HG03095 (cell line): ENCODE results near the gene CDC42EP3.

ENCODE experiments used
- ATAC-seq: cut with Tn5 transposase; IDR thresholded peaks from one replicate; pipeline ENCODE4 v1.9.1; 2021; ENCODE audit warnings: moderate library complexity; ENCODE audit not compliant: unreplicated experiment

CDC42EP3 gene

DNA sequence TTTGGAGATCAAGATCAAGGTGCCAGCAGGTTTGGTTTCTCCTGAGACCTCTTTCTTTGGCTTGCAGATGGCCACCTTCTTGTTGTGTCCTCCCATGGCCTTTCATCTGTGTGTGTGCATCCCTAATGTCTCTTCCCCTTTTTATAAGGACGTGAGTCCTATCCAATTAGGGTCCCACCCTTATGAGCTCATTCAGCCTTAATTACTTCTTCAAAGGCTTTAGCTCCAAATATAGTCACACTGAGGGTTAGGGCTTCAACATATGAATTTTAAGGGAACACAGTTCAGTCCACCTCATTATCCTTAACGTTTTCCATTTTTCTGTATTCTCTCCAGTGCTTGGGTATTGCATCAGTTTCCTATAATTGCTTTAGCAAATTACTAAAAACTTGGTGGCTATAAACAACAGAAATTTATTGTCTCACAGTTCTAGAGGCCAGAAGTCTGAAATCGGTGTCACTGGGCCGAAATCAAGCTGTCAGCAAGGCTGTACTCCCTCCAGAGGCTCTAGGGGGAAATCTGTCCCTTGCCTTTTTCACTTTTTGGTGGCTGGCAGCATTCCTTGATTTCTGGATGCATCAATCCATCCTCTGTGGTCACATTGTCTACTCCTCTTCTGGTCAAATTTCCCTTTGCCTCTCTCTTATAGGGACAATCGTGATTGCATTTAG, 34.1 kb downstream of the CDC42EP3 start:
- ATAC-seq: no peak

DNA sequence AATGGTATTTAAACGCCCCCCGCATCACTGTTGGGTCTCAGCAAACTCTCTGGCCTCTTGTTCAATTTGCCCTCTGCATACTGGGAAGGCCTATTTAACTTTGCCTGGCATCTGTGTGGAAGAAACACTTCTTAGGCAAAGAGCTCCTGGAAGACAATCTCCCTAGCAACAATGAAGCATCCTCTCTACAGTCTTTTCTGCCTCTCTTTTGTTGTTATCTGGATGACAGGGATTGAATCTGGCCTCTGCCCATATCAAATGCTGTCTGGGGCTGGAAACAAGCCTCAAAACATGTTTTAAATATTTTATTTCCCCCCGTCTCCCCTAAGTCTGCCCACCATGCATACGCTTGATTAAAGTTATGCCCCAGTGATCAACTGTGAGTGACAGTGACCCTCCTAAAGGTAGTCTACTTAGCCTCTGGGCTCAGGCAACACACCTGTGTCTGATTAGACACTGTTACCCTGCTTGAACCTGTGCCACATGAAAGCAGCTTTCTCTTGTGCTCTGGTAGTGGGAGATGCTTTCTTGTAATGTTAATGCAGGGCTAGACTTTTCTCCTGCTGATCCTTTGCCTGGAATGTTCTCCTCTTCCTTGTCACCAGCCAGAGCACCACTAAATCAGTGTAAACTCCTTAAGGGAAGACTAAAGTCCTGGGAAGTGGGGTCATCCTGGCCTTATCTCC, 34.9 kb downstream of the CDC42EP3 start:
- ATAC-seq: no peak

DNA sequence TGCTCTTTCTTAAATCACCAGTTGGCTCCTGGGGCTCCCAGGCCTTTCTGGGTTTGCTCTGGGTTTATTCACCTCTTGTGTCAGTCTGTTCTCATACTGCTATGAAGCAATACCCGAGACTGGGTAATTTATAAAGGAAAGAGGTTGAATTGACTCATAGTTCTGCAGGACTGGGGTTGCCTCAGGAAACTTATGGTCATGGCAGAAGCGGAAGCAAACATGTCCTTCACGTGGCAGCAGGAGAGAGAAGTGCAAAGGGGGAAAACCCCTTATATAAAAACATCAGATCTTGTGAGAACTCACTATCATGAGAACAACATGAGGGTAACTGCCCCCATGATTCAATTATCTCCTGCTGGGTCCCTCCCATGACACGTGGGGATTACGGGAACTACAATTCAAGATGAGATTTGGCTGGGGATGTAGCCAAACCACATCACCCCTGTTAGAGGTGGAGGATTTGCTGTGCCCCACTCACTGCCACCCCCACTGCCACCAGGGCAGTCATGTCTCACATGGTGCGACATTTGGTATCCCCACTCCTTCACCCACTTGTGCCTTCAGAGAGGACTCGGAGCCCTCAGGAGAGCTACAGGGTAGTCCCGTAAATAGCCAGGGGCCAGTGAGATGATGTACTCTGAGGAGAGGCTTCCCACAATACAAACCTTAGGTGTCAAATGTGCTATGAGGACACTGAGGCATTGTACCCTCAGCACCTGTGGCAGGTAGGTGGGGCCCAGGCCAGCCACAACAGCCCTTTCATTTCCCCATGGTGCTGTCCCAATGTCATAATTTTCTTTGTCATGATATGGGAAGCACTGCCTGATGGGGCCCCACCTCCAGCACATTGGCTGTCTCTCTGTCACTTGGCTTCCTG, 35.7 kb downstream of the CDC42EP3 start:
- ATAC-seq: peak; percentile 73

DNA sequence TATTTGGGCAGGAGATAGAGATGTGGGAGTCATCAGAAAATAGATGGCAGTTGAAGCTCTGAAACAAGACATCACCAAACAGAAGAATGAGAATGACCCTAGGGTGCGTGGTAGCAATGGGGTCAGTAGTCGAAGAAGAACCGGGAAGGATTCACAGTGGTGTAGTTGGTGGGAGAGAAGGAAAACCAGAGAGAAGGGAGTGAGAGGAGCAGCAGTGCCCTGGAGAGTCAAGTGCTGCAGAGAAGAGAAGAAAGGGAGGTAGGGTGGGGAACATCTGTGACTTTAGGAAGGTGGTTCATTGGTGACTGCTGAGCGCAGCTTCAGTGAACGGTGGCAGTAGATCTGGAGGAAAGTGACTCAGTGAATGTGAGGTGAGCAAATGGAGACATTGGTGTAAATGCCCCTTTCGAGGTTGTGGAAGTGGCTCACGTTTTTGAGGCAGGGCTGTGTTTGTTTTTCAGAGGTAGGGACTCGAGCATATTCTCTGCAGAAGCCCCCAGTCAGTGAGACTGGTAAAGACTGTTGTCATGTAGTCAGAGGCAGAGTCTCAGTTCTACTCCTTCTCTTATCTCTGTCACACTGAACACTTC, 36.4 kb downstream of the CDC42EP3 start:
- ATAC-seq: no peak

DNA sequence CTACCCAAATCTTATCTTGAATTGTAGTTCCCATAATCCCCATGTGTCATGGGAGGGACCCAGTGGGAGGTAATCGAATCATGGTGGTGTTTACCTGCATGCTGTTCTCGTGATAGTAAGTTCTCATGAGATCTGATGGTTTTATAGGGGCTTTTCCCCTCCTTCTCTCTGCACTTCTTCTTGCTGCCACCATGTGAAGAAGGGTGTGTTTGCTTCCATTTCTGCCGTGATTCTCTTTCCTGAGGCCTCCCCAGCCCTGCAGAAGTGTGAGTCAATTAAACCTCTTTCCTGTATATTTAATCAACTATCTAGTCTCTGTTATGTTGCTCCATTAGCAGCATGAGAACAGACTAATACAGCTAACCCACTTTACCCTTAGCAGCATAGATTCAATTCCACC, 37.6 kb downstream of the CDC42EP3 start:
- no peak for ATAC-seq

DNA sequence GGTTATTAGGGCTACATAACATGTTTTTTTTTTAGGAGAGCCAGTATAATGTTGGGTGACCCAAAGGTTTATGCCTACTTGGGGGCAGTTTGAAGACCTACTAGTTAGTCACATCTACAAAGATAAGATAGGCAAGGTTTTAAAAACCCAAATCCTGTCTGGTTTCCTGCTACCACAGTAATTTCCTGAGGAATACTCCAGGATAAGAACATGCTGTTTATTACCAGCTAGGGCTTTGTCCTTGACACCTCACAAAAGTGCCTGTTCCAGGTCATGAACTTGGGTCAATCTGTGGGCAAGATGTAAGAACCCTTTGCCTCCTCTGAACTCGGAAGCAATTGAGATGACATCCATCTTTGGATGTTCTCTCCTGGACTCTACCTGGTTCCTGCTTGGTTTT, 38.2 kb downstream of the CDC42EP3 start:
- ATAC-seq: no peak

DNA sequence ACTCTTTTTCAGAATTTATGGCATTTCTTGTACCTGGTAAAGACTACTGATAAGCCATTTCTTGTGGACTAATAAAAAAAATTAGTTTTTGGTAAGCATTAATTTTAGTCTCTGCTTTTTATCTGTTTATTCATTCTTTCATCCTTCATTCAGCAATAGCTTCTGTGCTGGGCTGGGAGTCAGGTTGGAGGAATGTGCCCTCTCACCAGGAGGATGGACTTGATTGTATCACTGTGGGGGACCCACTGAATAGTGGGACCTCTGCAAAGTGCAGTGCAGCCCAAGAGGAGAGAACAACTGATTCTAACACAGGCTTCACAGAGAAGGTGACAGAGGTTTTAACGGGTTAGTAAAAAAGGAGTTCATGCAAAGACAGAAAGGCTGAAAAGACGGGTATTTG, 39.1 kb downstream of the CDC42EP3 start:
- ATAC-seq: no peak

DNA sequence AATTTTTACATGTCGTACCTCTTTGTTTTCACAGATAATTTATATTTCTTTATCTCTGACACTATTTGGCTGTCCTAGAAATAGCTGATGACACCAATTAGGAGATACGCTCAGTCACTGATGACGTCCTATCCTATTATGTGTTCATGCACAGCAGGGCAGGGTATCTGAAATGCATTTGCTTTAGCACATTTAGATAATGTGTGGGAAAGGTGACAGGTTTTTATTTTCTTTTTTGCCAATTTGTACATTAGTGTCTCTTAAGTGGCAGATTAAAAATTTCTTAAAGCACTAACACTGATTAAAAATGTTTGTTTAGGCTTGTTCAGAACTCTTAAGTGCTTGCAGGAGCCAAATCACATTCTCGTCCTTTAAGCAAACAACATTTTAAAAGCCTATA, 39.7 kb downstream of the CDC42EP3 start:
- ATAC-seq: no peak

DNA sequence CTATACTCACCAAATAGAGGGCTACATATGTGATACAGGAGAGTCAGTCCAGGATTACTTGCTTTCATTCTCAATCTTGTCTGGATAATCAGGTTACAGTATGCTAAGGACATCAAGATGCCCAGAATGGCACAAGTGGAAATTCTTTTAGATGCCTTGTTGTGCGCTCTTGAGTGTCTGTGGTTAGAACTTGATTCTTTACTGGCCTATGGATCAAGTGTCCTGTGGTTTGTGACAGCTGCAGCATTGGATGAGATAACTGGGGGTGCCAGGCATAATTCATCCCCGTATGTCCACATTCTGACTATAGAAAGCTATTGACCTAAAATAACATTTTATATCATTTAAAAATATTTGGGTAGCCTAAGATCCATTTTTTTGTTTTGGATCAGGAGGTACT, 40.1 kb downstream of the CDC42EP3 start:
- no peak for ATAC-seq

DNA sequence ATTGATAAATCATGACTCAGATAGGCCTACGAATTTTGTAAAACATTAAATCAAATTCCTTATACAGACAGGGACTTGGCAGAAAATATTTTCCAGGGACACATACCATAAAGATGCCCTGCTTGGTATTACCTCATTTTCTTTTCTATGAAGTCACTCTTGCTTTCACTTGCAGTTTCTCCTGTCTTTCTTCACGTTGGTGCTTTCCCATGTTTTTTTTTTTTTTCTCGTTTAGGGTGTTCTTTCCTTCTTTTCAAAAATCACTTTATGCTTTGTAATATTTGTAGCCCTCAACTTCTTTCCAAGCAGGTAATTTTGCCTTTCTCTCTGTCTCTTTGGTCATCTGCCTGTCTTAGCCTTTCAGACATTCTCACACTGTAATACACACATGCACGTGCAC, 40.7 kb downstream of the CDC42EP3 start:
- ATAC-seq: no peak

DNA sequence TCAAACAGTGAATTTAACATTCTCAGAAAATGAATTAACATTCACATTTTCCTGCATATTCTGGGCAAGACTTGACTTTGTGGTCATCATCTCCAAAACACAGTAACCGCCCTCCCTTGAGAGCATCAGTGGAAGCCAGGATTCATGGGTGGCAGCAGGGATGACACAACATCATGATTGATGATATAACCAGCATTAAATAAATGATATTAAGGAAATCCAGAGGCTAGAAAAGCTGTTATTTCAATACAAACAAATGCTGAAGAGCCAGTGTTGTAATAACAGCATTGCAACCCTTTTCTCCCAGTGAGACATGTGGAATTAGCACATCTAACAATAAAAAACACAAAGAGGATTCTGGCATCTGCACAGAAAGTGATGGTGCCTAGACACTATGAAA, 41.1 kb downstream of the CDC42EP3 start:
- ATAC-seq: no peak

DNA sequence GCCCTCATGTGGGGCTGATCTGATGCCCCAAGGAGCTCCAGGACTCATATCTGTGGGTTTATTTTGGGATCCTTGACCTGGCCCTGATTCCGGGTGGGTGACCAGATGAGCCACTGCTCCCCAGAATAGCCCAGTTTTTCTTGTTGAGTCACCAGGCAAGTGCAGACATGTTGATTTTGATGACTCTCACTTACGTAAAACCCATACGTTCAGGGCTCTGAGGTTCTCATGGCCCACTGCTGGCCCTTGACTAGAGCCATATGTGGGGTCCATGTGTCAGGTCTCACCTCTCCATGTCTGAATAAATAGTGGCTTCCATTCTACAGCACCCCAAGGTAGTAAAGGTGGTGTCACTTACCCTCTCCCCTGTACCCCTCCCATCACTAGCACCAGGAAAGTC, 41.9 kb downstream of the CDC42EP3 start:
- ATAC-seq: no peak

DNA sequence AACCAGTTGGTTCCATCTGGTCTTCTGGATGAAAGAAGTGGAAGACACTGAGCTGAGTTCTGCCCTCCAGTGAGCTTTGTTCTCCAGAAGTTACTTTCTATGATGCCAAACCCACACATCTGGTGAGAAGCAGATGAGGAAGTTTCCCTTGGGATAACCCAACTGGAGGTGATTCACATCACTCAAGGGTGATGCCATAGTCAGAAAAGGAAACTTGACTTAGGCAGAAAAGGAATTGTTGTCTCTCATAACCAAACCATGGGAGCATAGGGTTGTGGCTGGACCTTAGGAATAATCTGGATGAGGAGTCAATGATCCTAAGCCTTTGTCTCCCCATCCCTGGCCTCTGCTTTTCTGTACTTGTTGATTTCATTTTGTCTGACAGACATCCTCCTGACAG, 43.7 kb downstream of the CDC42EP3 start:
- no peak for ATAC-seq

DNA sequence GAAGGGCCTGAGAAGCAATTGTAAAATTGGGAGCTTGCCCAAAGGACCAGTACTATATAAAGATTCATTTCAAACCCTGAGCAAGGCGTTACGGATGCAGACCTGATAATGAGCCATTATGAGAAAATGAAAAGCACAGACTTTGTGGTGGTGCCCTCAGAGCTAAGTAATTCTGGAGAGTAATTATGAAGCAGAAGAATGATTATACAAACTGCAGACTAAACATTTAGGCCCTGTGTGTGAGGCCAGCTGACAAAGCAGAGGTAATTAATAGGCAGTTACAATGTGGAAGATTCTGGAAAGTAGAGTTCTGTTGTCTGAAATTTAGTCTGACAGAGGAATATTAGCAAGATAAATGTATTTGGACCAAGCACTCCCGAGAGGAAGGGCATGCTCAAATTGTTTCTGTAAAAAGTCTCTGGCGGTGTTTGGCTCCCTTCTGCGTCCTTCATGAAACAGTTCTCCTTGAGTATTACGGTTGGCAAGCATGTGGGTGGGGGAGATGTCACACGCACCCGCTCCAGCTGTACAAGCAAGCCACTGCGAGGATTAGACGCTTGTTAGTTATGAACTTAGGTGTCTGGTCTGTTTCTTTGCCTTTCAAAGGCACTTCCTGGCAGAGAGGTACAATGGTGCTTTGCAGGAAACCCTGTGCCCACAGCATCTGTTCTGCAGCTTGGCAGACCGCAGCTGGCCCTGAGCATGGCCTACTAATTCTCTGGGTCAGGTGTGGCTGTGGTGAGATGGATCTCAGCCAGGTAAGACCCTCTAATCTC, 45.5 kb downstream of the CDC42EP3 start:
- ATAC-seq: peak; percentile 31

DNA sequence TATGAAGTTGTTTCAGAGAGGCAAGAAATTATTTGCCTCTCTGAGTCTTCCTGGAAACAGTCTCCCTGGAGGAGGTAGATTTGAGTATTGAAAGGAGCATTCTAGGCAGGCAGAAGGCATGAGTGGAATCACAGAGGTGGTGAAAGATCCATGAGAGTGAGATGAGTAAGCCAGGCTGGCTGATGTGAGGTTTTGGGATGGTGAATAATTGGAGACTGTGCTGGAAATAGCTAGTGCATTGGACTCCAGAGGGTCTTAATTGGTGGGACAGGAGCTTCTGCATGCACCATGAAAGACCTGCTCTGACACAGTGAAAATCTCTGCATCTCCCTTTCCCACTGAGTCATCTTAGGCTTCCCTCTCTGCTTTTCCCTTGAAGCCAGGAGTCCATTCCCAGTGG, 46.3 kb downstream of the CDC42EP3 start:
- ATAC-seq: no peak

DNA sequence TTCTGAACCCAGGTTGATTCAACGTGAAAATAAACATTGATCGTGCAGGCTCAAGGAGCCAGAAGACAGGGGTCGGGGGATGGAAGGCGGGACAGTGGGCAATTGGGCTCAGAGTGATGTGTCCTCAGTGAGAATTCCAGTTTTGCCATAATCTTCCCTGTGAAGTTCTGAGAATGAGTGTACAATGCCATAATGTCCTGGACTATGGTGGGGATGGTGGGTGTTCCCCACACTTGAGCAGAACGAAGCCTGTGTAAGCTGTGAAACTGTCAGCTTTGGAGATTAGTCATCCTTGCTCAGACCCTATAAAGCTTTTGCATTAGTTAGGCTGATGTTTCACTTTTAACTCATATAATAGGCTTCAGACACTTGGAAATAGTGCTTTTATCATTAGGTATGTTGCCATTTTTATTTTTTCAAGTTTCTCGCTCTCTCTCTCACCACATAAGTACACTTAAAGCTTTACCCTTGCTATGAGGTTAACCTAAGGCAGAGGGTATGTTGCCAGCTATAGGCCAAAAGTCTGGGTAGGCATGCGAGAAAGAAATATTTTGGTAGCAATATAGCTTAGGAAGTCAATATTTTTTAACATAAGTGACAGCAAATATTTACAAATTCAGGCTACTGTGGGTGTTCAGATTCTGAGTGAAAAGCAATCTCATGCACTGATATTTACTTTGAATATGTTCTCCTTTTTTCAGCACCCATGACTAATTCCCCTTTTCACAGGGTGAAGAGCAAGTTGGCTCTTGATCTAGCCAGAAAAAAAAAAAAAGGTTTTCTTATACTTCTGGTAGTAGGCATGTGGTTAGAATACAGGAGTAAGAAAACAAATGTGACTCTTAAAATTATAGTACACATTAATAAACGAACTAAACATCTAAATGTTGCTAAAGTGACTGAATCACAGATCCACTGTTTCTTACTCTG, 47.2 kb downstream of the CDC42EP3 start:
- ATAC-seq: peak; percentile 86

DNA sequence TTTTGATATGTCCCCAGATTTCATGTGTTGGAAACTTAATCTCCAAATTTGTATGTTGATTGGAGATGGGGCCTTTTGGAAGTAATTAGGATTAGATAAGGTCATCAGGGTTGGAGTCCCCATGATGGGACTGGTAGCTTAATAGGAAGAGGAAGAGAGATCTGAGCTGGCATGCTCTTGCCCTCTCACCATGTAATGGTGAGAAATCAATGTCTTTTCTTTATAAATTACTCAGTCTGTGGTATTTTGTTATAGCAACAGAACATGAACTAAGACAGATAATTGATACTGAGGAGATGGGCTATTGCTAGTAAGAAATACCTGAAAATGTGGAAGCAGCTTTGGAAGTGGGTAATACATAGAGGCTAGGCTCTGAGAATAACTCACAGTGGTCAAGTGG, 48.0 kb downstream of the CDC42EP3 start:
- ATAC-seq: no peak

DNA sequence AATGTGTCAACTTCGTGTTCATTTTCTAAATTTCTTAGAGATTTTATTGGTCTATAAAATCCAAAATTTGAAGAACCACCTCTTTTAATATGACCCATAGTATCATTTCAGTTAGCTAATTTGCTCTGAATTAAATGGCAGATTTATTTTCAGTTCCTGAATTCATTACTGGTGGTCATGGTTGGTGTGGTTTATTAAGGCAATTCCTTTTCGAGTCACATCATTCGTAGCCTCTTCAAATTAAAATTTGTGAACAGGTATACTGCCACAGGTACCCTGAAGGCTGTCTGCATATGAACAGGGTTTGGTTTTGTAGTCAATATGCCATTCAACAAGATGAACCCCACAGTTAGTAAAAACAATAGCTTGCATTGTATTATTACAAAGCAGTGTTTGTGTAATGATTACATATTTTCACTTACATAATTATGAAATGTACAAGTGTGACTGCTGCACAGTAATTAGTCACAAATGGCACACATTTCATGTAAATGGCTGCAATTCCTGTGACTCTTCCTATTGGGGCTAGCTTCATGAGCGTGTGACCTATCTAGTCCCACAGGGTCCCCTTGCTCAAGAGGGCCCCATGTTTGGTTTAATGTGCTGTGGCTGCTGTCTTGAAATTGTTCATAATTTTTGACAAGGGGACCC, 48.9 kb downstream of the CDC42EP3 start:
- no peak for ATAC-seq

DNA sequence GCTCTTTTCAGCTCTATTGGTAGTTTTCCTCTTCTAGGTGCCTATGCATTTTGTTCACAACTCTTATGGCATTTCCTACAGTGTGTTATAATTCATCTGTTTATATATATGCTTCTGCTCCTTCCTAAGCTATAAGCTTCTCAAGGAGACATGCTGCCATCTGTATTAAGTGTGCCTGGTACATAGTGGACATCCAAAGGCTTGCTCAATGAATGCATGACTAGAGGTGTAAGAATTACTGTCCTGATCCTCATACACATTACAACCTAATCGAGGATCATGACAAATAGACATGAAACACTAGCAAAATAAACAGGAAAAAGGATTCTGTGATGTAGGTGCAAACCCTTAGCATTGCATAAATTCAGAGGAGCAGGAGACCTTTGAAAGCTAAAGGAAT, 50.2 kb downstream of the CDC42EP3 start:
- ATAC-seq: no peak
